K562 (cell line): ENCODE results near the gene LRRC14B. TPM values are rescaled to one million over a fixed set of nuclear protein-coding genes. Genes with fewer than 3 reads are reported as not detected.

Source experiments
- ATAC-seq: fragments of 200-7000 bp; cut with Tn5 transposase; 3 replicates; pipeline ENCODE4 v1.9.1; 2020; ENCODE audit warnings: moderate library complexity
- BruUV-seq: library from RNA; stranded (reverse); fragments of 400-500 nt; replicated peaks from 2 replicates; lab custom pipeline; 2021; lab: Mats Ljungman, UMichigan
- CTCF ChIA-PET: fragments of 300-600 bp; formaldehyde crosslinking; extraction: SDS; loops from one replicate; lab custom pipeline; 2021; ENCODE audit warnings: low intra/inter-chr PET ratio; lab: Yijun Ruan, JAX
- POLR2A ChIA-PET: fragments of 300-600, 350-650 bp; sonication (Branson Sonifier 250); formaldehyde crosslinking; extraction: SDS; loops from one replicate; lab custom pipeline; 2021; ENCODE audit warnings: antibody characterized with exemption, inconsistent platforms; lab: Yijun Ruan, JAX
- DNase-seq, 4 experiments: peaks; one replicate each; pipeline versions ENCODE4 v3.0.0 to v3.0.0-alpha.2; 2011 to 2018; ENCODE audit warnings: low spot score in 3 of 4, mixed read lengths in 3 of 4; ENCODE audit errors: extremely low read depth in 1 of 4
- FAIRE-seq: peaks from 2 replicates; lab custom pipeline; 2011; peaks lifted over from hg19 to GRCh38; lab: Jason Lieb, UNC
- H2AFZ ChIP-seq: 2 replicates; pipeline ENCODE4 v1.6.0; 2011; ENCODE audit warnings: low read depth, low read length, control low read depth, inconsistent platforms
- H3K27ac ChIP-seq: fragments of 200-600 bp; 3 replicates; pipeline ENCODE4 v1.8.0; 2011; ENCODE audit warnings: low read depth, mild to moderate bottlenecking, control low read depth, inconsistent platforms, low read length, moderate library complexity, mixed read lengths; ENCODE audit errors: extremely low read depth
- H3K27me3 ChIP-seq, 2 experiments: fragments of 300-600 bp in 1 of 2; 2 replicates in 1 of 2; 3 replicates in 1 of 2; pipeline versions ENCODE4 v1.6.0 to v1.8.0; 2011; ENCODE audit warnings: inconsistent platforms in 2 of 2, low read length in 2 of 2, mild to moderate bottlenecking in 1 of 2, mixed read lengths in 1 of 2, moderate library complexity in 1 of 2; ENCODE audit not compliant: control insufficient read depth in 2 of 2, insufficient read depth in 2 of 2
- H3K36me3 ChIP-seq: fragments of 300-600 bp; 3 replicates; pipeline ENCODE4 v1.8.0; 2011; ENCODE audit warnings: mild to moderate bottlenecking, low read length, inconsistent platforms; ENCODE audit not compliant: control insufficient read depth, insufficient read depth
- H3K4me1 ChIP-seq, 2 experiments: fragments of 200-600 bp in 1 of 2; replicated peaks in 1 of 2; 2 replicates in 1 of 2; 3 replicates in 1 of 2; pipeline versions ENCODE4 v1.5.1 to v1.8.0; 2011; ENCODE audit warnings: inconsistent platforms in 2 of 2, low read length in 2 of 2, mild to moderate bottlenecking in 1 of 2, mixed read lengths in 1 of 2, moderate library complexity in 1 of 2; ENCODE audit not compliant: control insufficient read depth in 2 of 2, insufficient read depth in 2 of 2
- H3K4me2 ChIP-seq: 2 replicates; pipeline ENCODE4 v1.6.1; 2011; ENCODE audit warnings: low read length, control low read depth, inconsistent platforms, mixed read lengths; ENCODE audit not compliant: insufficient read depth
- H3K4me3 ChIP-seq: fragments of 200-600 bp; sonication (generic), shearing (Covaris generic); 2 replicates; pipeline ENCODE4 v1.5.1; 2016; ENCODE audit warnings: control low read depth, inconsistent platforms
- H3K79me2 ChIP-seq: fragments of 200-600 bp; 3 replicates; pipeline ENCODE4 v1.8.0; 2011; ENCODE audit warnings: low read length, inconsistent platforms; ENCODE audit not compliant: control insufficient read depth, insufficient read depth
- H3K9ac ChIP-seq, 2 experiments: 2 replicates each; pipeline versions ENCODE4 v1.6.0 to v1.6.1; 2011; ENCODE audit warnings: low read depth in 2 of 2, low read length in 2 of 2, control low read depth in 1 of 2, inconsistent platforms in 1 of 2, mild to moderate bottlenecking in 1 of 2, mixed read lengths in 1 of 2; ENCODE audit not compliant: insufficient read depth in 1 of 2
- H3K9me1 ChIP-seq: one replicate; pipeline ENCODE4 v1.6.0; 2011; ENCODE audit warnings: inconsistent platforms, mild to moderate bottlenecking, low read length, moderate library complexity; ENCODE audit not compliant: control insufficient read depth, insufficient read depth
- H3K9me3 ChIP-seq: replicated peaks from 2 replicates; pipeline ENCODE4 v1.5.1; 2011; ENCODE audit warnings: low read depth, low read length, inconsistent platforms; ENCODE audit not compliant: control insufficient read depth, insufficient read depth
- H4K20me1 ChIP-seq: replicated peaks from 2 replicates; pipeline ENCODE4 v1.6.1; 2011; ENCODE audit warnings: low read length, inconsistent platforms, mixed read lengths; ENCODE audit not compliant: control insufficient read depth, insufficient read depth
- MEIS2 ChIP-seq: fragments of 450-650 bp; IDR thresholded peaks from 2 replicates; pipeline ENCODE4 v1.6.1; 2014; ENCODE audit warnings: mild to moderate bottlenecking; ENCODE audit not compliant: partially characterized antibody
- RCOR1 ChIP-seq, 2 experiments: IDR thresholded peaks; 2 replicates each; pipeline ENCODE4 v1.6.1; 2012; ENCODE audit warnings: low read depth in 2 of 2, low read length in 2 of 2, borderline replicate concordance in 1 of 2, improper control_type of control experiment in 1 of 2
- WGBS: fragments of 100-300 bp; shearing (Covaris generic); methylation state at CpG from one replicate; pipeline ENCODE4 v1.1.6; 2016; ENCODE audit warnings: low coverage, mixed read lengths; ENCODE audit not compliant: insufficient coverage; ENCODE audit errors: missing lambda C conversion rate; 5-methylcytosine and 5-hydroxymethylcytosine counted together
- in situ Hi-C: fragments of 300-500 bp; cut with MboI; formaldehyde crosslinking; loops from 4 replicates; pipeline ENCODE4 v1.15.0; 2018; ENCODE audit warnings: inconsistent platforms, mixed read lengths
- intact Hi-C: fragments of 100-400 bp; cut with micrococcal nuclease; formaldehyde crosslinking; loops from 2 replicates; pipeline ENCODE4 v1.14.2; 2022
- polyA plus RNA-seq, 8 experiments: library from polyadenylated mRNA; depleted of rRNA in 4 of 8; stranded (reverse) in 5 of 8; unstranded in 3 of 8; fragments of >200 nt; fragmentation: Nextera tagmentation in 2 of 8; fragmentation: Illumina TruSeq in 1 of 8; extraction: Ambion mirVana in 2 of 8; extraction: Trizol in 1 of 8; gene quantifications; 2 replicates each; pipeline versions ENCODE4 v1.2.1 to v1.2.3, GENCODE V29; 2011 to 2014; ENCODE audit warnings: inconsistent platforms in 1 of 8, missing spikeins in 1 of 8
- total RNA-seq, 7 experiments: library from RNA; depleted of rRNA in 6 of 7; stranded (reverse); fragments of >200 nt in 6 of 7; fragmentation: Illumina TruSeq in 2 of 7; extraction: Trizol in 2 of 7; gene quantifications; 2 replicates each; pipeline versions ENCODE4 v1.2.1 to v1.2.3, GENCODE V29; 2011 to 2021; ENCODE audit warnings: low replicate concordance in 1 of 7
- TF ChIP-seq, protein P1 (sequence below), 2 experiments: fragments of 450-650 bp; IDR thresholded peaks; 2 replicates each; pipeline ENCODE4 v1.6.1; 2016; ENCODE audit warnings: mild to moderate bottlenecking in 2 of 2, borderline replicate concordance in 1 of 2, low read depth in 1 of 2, moderate library complexity in 1 of 2
- TF ChIP-seq, protein P2 (sequence below): fragments of 450-650 bp; IDR thresholded peaks from 2 replicates; pipeline ENCODE4 v1.6.1; 2016; ENCODE audit warnings: borderline replicate concordance
- TF ChIP-seq, protein P3 (sequence below): sonication (generic); formaldehyde crosslinking; IDR thresholded peaks from 2 replicates; pipeline ENCODE4 v1.8.1; 2022; ENCODE audit warnings: missing genetic modification reagents

LRRC14B gene
- total and polyA plus RNA-seq, 9 of the 15 experiments (the other 6 are each of a cell fraction or from before 2014, with no cell fraction given) = not detected

DNA sequence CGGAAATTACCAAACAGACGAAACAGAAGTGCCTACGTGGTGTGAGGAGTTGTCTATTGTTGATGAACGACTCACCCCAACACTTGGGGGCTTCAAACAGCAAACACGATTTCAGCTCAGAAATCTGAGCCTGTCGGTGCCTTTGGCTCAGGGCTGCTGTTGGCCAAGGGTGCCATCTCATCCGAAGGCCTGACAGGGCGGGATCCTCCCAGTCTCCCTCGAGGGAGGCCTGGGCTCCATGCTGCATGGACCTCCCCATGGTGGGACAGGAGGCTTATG lies 1.3 kb downstream of the LRRC14B start:
- Histone ChIP-seq H3K79me2 (no peaks in the 10 kb centered on the region), H3K27me3 (peaks cover 28 to 68% of the 10 kb centered on the region in 2 experiments; a peak in 4 of 5 replicates), H3K9me3 (no peaks in the 10 kb centered on the region), H3K9me1 (no peaks in the 10 kb centered on the region), H3K4me2 (no peak overlapping the region), H2AFZ (no peak overlapping the region), H3K4me3 (no peak overlapping the region), H3K4me1 (peaks cover 0 to 64% of the 10 kb centered on the region in 2 experiments; a peak in 2 of 5 replicates), H3K9ac (no peak overlapping the region), H4K20me1 (peaks cover 26% of the 10 kb centered on the region), H3K27ac (no peak overlapping the region), H3K36me3 (no peaks in the 10 kb centered on the region)
- 6% methylated on average over 9 of the region's 9 CpGs for WGBS
- in situ Hi-C loops (no loop called here), intact Hi-C loops (no loop called here)
- ATAC-seq = no peak
- TF ChIP-seq, protein P1, sequence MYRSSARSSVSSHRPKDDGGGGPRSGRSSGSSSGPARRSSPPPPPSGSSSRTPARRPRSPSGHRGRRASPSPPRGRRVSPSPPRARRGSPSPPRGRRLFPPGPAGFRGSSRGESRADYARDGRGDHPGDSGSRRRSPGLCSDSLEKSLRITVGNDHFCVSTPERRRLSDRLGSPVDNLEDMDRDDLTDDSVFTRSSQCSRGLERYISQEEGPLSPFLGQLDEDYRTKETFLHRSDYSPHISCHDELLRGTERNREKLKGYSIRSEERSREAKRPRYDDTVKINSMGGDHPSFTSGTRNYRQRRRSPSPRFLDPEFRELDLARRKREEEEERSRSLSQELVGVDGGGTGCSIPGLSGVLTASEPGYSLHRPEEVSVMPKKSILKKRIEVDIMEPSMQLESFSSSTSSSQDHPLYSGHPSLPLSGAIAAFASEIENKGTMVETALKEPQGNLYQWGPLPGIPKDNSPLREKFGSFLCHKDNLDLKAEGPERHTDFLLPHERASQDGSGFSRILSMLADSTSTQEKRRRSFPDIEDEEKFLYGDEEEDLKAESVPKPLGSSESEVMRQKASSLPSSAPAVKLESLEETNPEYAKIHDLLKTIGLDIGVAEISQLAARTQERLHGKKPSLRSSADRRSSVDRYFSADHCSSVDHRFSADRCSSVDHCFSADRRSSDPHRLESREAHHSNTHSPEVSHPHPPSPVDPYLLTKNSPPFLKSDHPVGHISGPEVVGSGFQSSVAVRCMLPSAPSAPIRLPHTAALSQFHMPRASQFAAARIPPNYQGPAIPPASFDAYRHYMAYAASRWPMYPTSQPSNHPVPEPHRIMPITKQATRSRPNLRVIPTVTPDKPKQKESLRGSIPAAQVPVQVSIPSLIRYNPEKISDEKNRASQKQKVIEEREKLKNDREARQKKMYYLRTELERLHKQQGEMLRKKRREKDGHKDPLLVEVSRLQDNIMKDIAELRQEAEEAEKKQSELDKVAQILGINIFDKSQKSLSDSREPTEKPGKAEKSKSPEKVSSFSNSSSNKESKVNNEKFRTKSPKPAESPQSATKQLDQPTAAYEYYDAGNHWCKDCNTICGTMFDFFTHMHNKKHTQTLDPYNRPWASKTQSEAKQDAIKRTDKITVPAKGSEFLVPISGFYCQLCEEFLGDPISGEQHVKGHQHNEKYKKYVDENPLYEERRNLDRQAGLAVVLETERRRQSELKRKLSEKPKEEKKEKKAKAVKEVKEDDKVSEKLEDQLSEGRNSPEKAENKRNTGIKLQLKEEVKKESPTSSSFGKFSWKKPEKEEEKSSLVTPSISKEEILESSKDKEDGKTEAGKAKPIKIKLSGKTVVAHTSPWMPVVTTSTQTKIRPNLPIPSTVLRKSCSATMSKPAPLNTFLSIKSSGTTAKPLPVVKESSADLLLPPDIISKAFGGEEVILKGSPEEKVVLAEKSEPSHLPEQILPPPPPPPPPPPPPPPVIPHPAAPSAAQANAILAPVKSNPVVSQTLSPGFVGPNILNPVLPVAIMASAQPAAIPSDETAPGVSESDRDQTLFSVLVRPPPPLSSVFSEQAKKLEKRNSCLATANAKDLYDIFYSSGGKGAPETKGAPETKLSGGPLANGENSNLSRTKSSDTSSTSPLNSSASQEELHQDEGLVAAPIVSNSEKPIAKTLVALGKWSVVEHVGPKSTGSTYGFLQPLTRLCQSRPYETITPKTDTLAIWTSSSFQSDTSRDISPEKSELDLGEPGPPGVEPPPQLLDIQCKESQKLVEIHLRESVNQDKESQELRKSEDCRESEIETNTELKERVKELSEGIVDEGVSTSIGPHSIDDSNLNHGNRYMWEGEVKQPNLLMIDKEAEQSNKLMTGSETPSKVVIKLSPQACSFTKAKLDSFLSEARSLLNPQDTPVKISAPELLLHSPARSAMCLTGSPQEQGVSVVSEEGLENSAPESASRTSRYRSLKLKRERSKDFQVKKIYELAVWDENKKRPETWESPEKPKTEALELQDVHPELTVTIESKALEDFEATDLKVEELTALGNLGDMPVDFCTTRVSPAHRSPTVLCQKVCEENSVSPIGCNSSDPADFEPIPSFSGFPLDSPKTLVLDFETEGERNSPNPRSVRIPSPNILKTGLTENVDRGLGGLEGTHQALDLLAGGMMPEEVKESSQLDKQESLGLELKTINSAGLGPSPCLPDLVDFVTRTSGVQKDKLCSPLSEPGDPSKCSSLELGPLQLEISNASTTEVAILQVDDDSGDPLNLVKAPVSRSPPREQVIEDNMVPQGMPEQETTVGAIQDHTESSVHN (IDR thresholded peaks at IDR 0.05; ENCODE audit: borderline replicate concordance in 1 of 2, low read depth in 1 of 2) = no peak
- TF ChIP-seq, protein P2, sequence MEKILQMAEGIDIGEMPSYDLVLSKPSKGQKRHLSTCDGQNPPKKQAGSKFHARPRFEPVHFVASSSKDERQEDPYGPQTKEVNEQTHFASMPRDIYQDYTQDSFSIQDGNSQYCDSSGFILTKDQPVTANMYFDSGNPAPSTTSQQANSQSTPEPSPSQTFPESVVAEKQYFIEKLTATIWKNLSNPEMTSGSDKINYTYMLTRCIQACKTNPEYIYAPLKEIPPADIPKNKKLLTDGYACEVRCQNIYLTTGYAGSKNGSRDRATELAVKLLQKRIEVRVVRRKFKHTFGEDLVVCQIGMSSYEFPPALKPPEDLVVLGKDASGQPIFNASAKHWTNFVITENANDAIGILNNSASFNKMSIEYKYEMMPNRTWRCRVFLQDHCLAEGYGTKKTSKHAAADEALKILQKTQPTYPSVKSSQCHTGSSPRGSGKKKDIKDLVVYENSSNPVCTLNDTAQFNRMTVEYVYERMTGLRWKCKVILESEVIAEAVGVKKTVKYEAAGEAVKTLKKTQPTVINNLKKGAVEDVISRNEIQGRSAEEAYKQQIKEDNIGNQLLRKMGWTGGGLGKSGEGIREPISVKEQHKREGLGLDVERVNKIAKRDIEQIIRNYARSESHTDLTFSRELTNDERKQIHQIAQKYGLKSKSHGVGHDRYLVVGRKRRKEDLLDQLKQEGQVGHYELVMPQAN = no peak
- TF ChIP-seq, protein P3, sequence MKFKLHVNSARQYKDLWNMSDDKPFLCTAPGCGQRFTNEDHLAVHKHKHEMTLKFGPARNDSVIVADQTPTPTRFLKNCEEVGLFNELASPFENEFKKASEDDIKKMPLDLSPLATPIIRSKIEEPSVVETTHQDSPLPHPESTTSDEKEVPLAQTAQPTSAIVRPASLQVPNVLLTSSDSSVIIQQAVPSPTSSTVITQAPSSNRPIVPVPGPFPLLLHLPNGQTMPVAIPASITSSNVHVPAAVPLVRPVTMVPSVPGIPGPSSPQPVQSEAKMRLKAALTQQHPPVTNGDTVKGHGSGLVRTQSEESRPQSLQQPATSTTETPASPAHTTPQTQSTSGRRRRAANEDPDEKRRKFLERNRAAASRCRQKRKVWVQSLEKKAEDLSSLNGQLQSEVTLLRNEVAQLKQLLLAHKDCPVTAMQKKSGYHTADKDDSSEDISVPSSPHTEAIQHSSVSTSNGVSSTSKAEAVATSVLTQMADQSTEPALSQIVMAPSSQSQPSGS (CRISPR knock-in tag) = no peak
- TF ChIP-seq RCOR1 (IDR thresholded peaks at IDR 0.05; ENCODE audit: borderline replicate concordance in 1 of 2, low read depth in 2 of 2, low read length in 2 of 2) (no peak), MEIS2 (no peak)
- DNase-seq = no peak
- ChIA-PET CTCF (no interaction called here), POLR2A (no interaction called here)
- BruUV-seq = no TSS peak
- no peak for FAIRE-seq
